Activated CD4-positive, alpha-beta T cell treated with anti-CD3 and anti-CD28 coated beads, Interleukin-2, Interleukin-4, amounts not matched to agents 100 ng/mL and 50 ng/mL, durations not matched to agents 16 hours and 8 hours (primary cell): ENCODE data around the gene NCAN.
A peak's percentile ranks its signal among the peaks of the same experiment; 100 is the strongest.
"Not testable (repeated sequence)": the region's sequence is repeated elsewhere in the genome, so short reads cannot be mapped to it uniquely, and the experiment has no call there.

ENCODE experiments used
- DNase-seq: peaks from one replicate; pipeline ENCODE4 v3.0.0-alpha.2; 2020; ENCODE audit warnings: low spot score

The NCAN gene

DNA sequence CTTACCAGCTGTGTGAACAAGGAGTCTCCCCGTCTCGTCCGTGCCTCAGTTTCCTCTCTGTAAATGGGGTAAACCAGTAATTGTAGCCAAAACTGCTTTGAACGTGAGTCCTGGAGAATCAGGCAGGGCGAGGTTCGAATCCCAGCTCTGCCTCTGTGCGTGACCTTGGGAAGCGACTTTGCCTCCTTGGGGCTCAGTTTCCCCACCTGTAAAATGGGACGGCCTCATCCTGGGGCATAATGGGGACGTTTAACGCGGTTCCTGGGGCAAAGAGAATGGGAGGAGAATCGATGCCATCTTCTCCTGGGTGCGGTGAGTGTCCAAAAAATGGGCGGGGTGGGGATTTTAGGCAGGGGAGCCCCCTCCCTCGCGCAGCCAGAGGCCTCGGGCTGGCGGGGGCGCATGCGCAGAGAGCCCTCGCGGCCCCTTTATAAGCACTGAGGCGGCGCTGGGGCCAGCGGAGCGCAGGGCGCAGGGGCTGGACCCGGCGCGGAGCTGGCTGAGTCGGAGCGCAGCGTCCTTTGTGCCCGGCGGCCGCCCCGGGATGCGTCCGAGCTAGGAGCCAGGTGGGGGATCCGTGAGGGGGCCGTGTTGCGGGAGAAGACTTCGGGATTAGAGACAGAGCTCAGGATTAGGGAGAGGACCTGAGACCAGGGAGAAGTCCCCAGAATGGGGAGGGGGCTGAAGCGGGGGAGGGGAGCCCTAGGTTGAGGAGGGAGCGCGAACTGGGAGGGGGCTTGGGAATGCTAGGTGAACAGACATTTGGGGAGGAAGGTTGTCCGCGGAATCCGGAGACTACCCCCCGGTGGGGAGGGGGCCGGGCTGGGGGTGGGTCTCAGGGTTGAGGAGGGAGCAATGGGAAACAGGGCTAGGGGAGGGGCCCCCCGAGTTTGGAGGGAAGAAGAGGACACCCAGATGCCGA lies at the start of gene NCAN:
Gene NCAN (plus strand): TSS at position 460 of the 922 bp plus-strand sequence. CDS start 4,996 bp downstream, outside the sequence.
- DNase-seq: no peak

DNA sequence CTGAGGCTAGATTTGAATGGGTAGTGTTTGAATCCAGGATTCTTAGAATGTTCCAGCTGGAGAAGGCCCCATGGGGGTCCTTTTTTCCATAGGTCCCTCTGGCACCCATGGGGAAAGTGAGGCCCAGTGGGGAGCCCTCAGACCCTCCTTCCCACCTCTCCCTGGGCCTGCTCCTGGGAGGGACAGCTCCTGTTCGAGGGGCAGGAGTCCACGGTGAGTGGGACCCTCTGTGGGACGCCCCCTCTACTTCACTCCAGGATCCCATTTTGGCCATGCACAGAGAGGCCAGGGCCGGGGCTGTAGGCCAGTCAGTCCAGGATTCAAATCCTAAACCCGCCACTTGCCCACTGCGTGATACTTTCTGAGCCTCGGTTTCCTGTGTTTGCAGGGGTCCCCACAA lies 49.3 kb upstream of the NCAN start:
- DNase-seq: no peak

DNA sequence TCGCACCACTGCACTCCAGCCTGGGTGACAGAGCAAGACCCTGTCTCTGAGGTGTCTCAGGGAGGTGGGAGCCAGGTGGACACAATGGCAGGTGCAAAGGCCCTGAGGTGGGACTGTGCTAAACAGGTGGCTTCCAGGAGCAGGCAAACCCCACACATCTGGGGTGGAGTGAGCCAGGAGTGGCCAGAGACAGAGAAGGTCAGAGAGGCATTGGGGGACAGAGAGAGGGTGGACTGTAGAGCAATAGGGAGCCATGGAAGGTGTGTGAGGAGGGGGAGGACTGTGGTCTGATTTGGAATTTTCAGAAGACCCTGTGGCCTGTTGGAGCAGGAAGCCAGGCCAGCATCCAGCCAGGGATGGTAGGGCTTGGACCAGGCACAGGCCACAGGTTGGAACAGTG lies 46.4 kb upstream of the NCAN start:
- no peak for DNase-seq

- no peak for DNase-seq
Observed at GRCh38 chr19:19167612-19168011, 44.1 kb upstream of the NCAN start.

- no peak for DNase-seq
Observed at GRCh38 chr19:19169236-19170052, 42.3 kb upstream of the NCAN start.

DNA sequence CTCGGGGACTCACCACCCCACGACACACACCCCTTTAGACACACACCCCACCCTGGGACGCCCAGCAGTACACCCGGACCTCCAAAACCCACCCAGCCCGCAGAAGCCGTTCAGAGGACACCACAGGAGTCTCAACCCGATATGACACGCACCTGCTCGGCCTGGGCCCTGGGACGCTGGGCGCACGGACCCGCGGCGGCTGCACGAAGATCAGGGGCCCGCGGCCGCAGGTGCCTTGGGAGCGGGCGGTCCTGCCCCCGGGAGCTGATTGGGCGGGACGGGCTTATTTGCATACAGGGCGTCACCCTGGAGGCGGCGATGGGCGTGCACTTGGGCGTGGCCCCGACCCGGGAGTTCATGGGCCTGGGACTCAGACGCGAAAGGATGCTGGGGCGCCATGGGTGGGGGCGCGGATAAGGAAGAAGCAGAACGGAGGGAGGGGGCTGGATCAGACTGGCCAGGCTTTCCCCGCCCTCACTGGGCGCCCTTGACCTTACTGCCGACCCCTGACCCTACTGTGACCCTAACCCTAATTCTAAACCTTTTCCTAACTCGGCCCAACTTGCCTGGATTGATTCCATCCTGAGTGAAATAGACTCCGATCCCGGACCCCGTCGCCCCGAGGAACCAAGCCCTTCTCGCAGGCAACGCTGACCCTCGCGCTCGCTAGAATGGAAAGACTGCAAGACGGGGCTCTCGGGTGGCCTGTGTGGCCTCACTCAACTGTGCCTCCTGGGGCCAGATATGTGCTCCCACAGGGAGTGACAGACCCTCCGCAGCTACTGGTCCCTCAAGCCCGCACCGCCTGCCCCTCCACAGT lies 41.5 kb upstream of the NCAN start, which contains the start of gene MEF2B:
Gene MEF2B (minus strand): TSS at position 211 of the 820 bp plus-strand sequence. CDS start 19,528 bp downstream, outside the sequence.
- DNase-seq: peak; percentile 67

GRCh38 chr19:19170873-19171672 lies 40.7 kb upstream of the NCAN start:
- no peak for DNase-seq

GRCh38 chr19:19171821-19172532 lies 39.8 kb upstream of the NCAN start:
- DNase-seq: no peak

GRCh38 chr19:19173243-19173642 lies 38.5 kb upstream of the NCAN start:
- not testable (repeated sequence) for DNase-seq

DNA sequence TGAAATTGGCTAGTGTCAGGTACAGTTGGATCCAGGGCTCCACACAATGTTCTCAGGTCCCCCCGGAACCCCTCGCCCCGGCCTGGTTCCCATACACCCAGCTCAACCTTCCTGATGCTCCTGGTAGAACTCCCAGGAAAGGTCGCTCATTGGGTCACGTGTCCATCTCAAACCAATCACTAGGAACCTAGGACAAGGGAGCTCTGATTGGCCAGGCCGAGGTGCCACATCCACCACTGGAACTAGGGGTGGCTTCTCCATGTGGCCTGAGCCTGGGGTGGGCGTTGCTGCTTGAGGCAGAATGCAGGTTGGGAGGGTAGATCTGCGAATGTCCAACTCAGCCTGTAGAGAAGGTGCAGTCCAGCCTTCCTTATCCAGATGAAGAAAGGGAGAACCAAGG lies 34.8 kb upstream of the NCAN start:
- no peak for DNase-seq

DNA sequence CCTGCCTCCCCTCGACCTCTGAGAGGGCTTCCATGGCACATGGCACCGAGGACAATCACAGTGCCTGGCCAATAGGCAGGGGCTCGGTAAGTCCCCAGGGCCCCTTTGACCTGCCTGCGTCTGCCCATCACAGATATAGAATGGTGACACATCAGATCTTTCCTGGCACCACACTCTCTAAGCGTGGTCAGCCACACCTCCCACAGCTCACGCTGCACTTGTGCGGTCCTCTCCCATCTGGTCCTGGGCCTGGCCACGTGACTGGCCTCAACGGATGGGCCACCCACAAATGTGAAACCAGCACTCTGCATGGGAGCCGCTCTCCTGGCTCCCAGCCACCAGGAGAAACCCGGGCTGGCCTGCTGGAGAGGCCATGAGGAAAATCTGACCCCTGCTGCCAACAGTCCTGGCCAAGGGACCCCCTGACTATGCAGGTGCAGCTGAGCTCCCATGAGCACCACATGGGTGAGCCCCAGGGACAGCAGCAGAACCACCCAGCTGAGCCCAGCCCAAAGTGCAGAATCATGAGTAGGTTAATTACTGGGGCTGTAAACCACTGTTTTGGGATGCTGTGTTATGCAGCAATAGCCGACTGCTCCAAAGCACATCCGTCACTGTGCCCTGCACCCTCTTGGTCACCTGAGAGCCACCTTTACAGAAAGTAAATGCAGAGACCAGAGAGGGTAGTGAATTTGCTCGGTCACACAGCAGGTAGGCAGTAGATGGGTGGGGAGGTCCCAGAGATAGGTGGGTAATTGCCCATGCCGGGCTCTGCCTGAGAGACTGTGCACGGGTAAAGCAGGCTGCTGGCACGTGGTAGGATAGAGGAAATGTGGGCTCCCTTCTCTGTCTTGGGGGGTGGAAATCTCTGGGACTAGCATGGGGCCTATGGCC lies 32.0 kb upstream of the NCAN start:
- DNase-seq: no peak

DNA sequence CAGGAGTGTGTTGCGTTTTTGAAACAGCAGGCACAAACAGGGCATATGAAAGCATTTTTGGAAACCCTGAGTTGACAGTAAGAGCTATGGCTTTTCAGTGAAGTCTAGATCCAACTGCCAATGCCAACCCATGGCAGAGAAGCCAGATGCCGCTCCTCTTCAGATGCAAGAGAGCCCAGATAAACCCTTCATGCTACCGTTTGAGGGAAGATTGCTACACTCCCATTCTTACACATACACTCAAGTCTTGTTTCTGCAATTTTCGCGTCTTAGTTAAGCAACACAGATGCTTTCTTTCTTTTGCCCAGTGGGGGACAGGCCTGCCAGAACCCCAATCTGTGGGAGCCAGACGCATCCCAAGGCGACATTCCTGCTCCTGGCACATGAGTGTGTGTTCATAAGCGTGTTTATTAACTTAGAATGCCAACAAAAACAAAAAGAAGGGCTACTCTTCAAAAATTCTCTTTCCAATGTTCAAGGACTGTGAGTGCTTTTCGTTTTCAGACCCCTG lies 30.2 kb upstream of the NCAN start:
- DNase-seq: no peak

- peak; percentile 66 for DNase-seq
Observed at GRCh38 chr19:19185853-19186740, 25.7 kb upstream of the NCAN start.

GRCh38 chr19:19186742-19187141 lies 25.0 kb upstream of the NCAN start:
- DNase-seq: no peak

DNA sequence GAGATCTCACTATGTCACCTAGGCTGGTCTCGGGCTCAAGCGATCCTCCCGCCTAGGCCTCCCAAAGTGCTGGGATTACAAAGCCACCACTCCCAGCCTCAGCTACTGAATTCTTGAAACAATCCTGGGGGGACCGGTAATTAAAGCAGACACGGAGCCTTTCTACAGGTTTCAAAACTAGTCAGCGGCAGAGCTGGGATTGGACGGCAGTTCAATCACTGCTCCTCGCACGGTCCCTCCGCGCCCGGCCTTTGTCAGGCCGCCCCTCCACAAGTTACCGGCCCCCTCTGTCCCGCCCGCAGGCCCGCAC lies 20.0 kb upstream of the NCAN start:
- DNase-seq: no peak

DNA sequence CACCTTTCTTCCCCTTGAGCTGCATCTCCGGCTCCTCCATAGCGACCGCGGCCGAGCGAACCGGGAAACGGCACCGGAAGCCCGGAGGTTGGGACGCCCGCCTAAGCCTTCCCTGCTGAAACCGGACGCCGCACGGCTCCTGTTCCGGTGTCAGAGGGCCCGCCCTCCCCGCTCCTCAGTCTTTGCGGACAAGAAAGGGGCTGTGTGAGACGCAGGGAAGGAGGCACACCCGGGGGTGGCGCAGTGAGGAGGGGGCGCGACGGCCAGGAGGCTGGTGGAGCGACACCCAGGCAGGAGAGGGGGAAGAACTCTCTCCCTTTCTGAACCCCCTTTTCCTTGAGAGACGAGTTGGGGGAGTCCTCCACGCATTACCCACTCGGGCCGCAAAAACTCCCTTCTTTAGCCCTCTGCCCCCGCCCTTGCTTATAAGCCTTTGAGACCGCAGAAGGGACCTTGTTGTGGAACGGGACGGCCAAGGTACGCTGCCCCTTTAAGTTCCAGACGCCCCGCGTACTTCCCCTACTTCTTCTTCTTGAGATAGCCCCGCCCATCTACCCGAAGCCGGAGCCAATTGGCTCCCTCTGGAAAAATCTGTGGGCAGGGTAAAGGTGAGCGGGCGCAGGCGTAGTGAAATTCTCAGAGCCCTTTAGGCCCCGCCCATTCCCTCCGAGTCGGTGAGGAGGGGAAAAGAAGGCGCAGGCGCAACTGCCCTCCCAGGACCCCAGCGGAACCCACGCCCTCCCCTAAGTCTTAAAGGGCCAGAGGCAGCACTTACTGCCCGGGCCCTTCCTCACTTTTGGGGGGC lies 19.5 kb upstream of the NCAN start, which contains the start of the genes BORCS8 and RFXANK:
Gene BORCS8 (minus strand): TSS at position 75 of the 805 bp plus-strand sequence. CDS start 35 bp downstream, at position 40.
Gene RFXANK (plus strand): TSS at position 181 of the 805 bp plus-strand sequence. CDS start 1,689 bp downstream, outside the sequence.
- DNase-seq: peak; percentile 100

- no peak for DNase-seq
Observed at GRCh38 chr19:19192910-19193423, 18.8 kb upstream of the NCAN start.
